SK-N-MC (cell line): ENCODE results near the gene B4GALT2.

Source experiments
- FOXP2 ChIP-seq: optimal IDR thresholded peaks from 2 replicates; pipeline ENCODE3; 2011; ENCODE audit warnings: mild to moderate bottlenecking, moderate library complexity; ENCODE audit not compliant: insufficient read depth; ENCODE audit errors: extremely low read length, control extremely low read depth
- POLR2AphosphoS5 ChIP-seq: IDR thresholded peaks from 2 replicates; pipeline ENCODE4 v1.6.1; 2012; ENCODE audit warnings: mild to moderate bottlenecking, low read depth, low read length, borderline replicate concordance

DNA sequence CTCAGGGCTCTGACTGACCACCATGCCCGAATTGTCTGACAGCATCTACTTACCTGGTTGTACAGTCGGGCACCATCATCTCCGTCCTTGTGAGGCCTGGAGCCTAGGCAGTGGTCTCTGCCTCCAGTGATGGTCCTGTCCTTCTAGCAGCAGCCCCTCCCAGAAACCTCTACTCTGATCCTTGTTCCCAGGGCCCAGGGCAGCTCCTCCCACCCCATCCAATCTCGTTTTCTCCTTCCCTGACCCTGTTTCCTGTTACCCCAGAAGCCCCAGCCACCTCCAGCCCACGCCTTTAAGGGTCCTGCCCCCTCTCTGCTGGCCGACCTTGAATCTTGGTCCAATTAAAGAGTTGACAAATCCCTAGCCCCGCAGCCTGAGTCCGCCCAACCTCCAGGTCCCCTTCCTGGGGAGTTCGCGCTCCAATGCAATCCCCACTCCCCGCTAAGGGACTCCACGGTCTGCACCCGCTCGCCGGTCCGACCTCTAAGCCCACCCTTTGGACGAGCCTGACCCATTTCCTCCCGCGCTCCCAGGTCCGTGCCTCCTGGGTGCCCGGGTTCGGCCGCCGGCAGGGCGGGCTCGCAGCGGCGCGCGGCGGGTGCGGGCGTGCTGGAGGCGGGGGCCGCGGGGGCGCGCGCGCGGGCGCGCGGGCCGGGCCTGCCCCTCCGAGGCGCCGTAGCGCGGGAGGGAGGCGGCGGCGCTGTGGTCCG, at the start of gene B4GALT2:
- TF ChIP-seq POLR2AphosphoS5 (peak; percentile 41; the same call in 1 of the 2 replicates), FOXP2 (no peak)
